Measurements from ENCODE around the gene RNU4-1.

DNA sequence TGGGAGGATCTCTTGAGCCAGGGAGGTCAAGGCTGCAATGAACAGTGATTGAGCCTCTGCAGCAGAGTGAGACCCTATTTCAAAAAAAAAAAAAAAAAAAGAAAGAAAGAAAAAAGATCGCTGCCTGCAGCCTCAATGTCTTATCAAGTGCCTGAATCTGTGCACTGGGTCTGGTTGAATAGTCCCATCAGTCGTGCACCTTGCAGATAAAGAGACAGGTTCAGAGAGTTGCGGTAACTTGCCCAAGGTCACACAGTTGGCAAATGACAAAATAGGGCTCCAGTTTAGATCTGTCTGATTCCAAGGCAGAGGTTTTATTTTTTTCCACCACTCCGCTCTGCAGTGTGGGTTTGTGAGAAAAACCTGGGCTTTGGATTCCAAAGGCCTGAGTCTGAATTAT, 35.2 kb upstream of the RNU4-1 start:
- TF ChIP-seq OTX1 (CRISPR knock-in tag; IDR thresholded peaks at IDR 0.05) = no peak
- TF ChIP-seq NCOA6 (IDR thresholded peaks at IDR 0.05) = no peak
- no peak for TF ChIP-seq POLR2A (conservative IDR thresholded peaks at IDR 0.05)
- TF ChIP-seq, protein P1, sequence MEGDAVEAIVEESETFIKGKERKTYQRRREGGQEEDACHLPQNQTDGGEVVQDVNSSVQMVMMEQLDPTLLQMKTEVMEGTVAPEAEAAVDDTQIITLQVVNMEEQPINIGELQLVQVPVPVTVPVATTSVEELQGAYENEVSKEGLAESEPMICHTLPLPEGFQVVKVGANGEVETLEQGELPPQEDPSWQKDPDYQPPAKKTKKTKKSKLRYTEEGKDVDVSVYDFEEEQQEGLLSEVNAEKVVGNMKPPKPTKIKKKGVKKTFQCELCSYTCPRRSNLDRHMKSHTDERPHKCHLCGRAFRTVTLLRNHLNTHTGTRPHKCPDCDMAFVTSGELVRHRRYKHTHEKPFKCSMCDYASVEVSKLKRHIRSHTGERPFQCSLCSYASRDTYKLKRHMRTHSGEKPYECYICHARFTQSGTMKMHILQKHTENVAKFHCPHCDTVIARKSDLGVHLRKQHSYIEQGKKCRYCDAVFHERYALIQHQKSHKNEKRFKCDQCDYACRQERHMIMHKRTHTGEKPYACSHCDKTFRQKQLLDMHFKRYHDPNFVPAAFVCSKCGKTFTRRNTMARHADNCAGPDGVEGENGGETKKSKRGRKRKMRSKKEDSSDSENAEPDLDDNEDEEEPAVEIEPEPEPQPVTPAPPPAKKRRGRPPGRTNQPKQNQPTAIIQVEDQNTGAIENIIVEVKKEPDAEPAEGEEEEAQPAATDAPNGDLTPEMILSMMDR (IDR thresholded peaks at IDR 0.05 in 2 of 3, conservative IDR thresholded peaks at IDR 0.05 in 1 of 3; ENCODE audit: insufficient read depth in 2 of 3, low read depth in 1 of 3, low read length in 3 of 3) = no peak
- no peak for TF ChIP-seq JUN (IDR thresholded peaks at IDR 0.05; ENCODE audit: borderline replicate concordance, low read depth, low read length)
- TF ChIP-seq JUN (CRISPR knock-in tag; IDR thresholded peaks at IDR 0.05; ENCODE audit: borderline replicate concordance) = no peak
- no peak for TF ChIP-seq EZH2 (IDR thresholded peaks at IDR 0.05; ENCODE audit: borderline replicate concordance, low read depth, low read length)
- TF ChIP-seq YY1 (IDR thresholded peaks at IDR 0.05; ENCODE audit: borderline replicate concordance in 1 of 3, control insufficient read depth in 1 of 3, extremely low read depth in 1 of 3, insufficient read depth in 3 of 3, insufficient read length in 1 of 3, insufficient replicate concordance in 2 of 3, low read depth in 1 of 3, low read length in 2 of 3) = no peak
- no peak for TF ChIP-seq TCF7L2 (IDR thresholded peaks at IDR 0.05; ENCODE audit: low read depth, low read length)
